OCI-LY7 (cell line): ENCODE data around the gene GIPC3. TPM values are rescaled to one million over a fixed set of nuclear protein-coding genes. Genes with fewer than 3 reads are reported as not detected.
A peak's percentile ranks its signal among the peaks of the same experiment; 100 is the strongest.

ENCODE experiments used
- BruUV-seq: library from RNA; stranded (reverse); fragments of 400-500 nt; replicated peaks from 2 replicates; lab custom pipeline; 2021; lab: Mats Ljungman, UMichigan
- CTCF ChIA-PET: fragments of 300-600 bp; sonication (Branson Sonifier 250); formaldehyde crosslinking; loops from one replicate; lab custom pipeline; 2022; ENCODE audit warnings: antibody characterized with exemption; ENCODE audit not compliant: unreplicated experiment; lab: Charles Lee
- POLR2A ChIA-PET: fragments of 300-600 bp; sonication (Branson Sonifier 250); formaldehyde crosslinking; loops from one replicate; lab custom pipeline; 2022; ENCODE audit warnings: antibody characterized with exemption; lab: Charles Lee
- DNase-seq: peaks from one replicate; pipeline ENCODE4 v3.0.0-alpha.2; 2015; ENCODE audit warnings: low spot score
- H2AFZ ChIP-seq: fragments of 200-600 bp; sonication (generic), shearing (Covaris generic); 2 replicates; pipeline ENCODE4 v1.6.1; 2014; ENCODE audit warnings: mild to moderate bottlenecking, antibody characterized with exemption, low read length, moderate library complexity
- H3K27ac ChIP-seq: fragments of 200-600 bp; sonication (generic); 2 replicates; pipeline ENCODE4 v1.5.1; 2014; ENCODE audit warnings: mixed run types, low read depth, mild to moderate bottlenecking, moderate library complexity, low read length, inconsistent platforms; ENCODE audit not compliant: poor library complexity, severe bottlenecking
- H3K36me3 ChIP-seq: fragments of 200-600 bp; sonication (generic); 2 replicates; pipeline ENCODE4 v1.6.1; 2014; ENCODE audit warnings: mild to moderate bottlenecking, antibody characterized with exemption, low read length, moderate library complexity, mixed read lengths; ENCODE audit not compliant: insufficient read depth
- H3K4me1 ChIP-seq: fragments of 200-600 bp; sonication (generic); 2 replicates; pipeline ENCODE4 v1.5.1; 2014; ENCODE audit warnings: mild to moderate bottlenecking, low read length; ENCODE audit not compliant: insufficient read depth, poor library complexity, severe bottlenecking
- H3K4me2 ChIP-seq: fragments of 200-600 bp; sonication (generic); 2 replicates; pipeline ENCODE4 v1.6.1; 2014; ENCODE audit warnings: mild to moderate bottlenecking, low read length
- H3K4me3 ChIP-seq: fragments of 200-600 bp; sonication (generic); 2 replicates; pipeline ENCODE4 v1.5.1; 2014; ENCODE audit warnings: mild to moderate bottlenecking, low read depth, low read length; ENCODE audit not compliant: poor library complexity, severe bottlenecking
- H3K79me2 ChIP-seq: fragments of 200-600 bp; sonication (generic); 2 replicates; pipeline ENCODE4 v1.6.1; 2016; ENCODE audit warnings: low read depth, mild to moderate bottlenecking, low read length, moderate library complexity, mixed read lengths; ENCODE audit not compliant: insufficient read depth
- H3K9me2 ChIP-seq: fragments of 200-600 bp; sonication (generic); 2 replicates; pipeline ENCODE4 v1.6.1; 2016; ENCODE audit warnings: mild to moderate bottlenecking, low read length, mixed read lengths; ENCODE audit not compliant: insufficient read depth
- H3K9me3 ChIP-seq: fragments of 200-600 bp; sonication (generic); 2 replicates; pipeline ENCODE4 v1.6.1; 2014; ENCODE audit warnings: mild to moderate bottlenecking, mixed run types, low read length, mixed read lengths
- H4K20me1 ChIP-seq: fragments of 200-600 bp; sonication (generic); 2 replicates; pipeline ENCODE4 v1.6.1; 2014; ENCODE audit warnings: mild to moderate bottlenecking, antibody characterized with exemption, low read length, moderate library complexity, mixed read lengths; ENCODE audit not compliant: insufficient read depth
- CTCF ChIP-seq: fragments of 200-600 bp; sonication (generic); conservative IDR thresholded peaks from 2 replicates; pipeline ENCODE4 v1.5.1; 2014; ENCODE audit warnings: mild to moderate bottlenecking, antibody characterized with exemption, low read length, moderate library complexity, mixed read lengths
- EZH2phosphoT487 ChIP-seq: fragments of 200-600 bp; sonication (generic); IDR thresholded peaks from 2 replicates; pipeline ENCODE4 v1.6.1; 2018; ENCODE audit warnings: low read depth, borderline replicate concordance, mild to moderate bottlenecking, mixed run types, antibody characterized with exemption, low read length, moderate library complexity, mixed read lengths
- intact Hi-C: fragments of 100-400 bp; cut with micrococcal nuclease; formaldehyde crosslinking; loops from one replicate; pipeline ENCODE4 v1.10.0; 2022; ENCODE audit not compliant: unreplicated experiment
- total RNA-seq, 2 experiments: library from RNA; depleted of rRNA in 1 of 2; stranded (reverse); fragments of >200 nt in 1 of 2; shearing (Covaris generic) in 1 of 2; gene quantifications; 2 replicates each; pipeline ENCODE4 v1.2.3, GENCODE V29; 2014 to 2022

GIPC3 gene
- total RNA-seq, 2 experiments from 2014 or later, result not detected

- intact Hi-C loops, result no loop called here
- no peak overlapping the region for H3K4me2 ChIP-seq
- CTCF ChIA-PET, result interaction anchor here (0.6 kb wide), 2 partner anchors 31 to 78 kb away, joined by 3 to 4 read pairs; no protein-coding TSS in a partner anchor
These were observed 36.9 kb downstream of the GIPC3 start for GRCh38 chr19:3622224-3622623.

GRCh38 chr19:3623716-3624115 lies 38.4 kb downstream of the GIPC3 start:
- peaks cover 18% of the 10 kb centered on the region for H3K4me1 ChIP-seq
- no TSS peak for BruUV-seq
- H3K9me3 ChIP-seq, result no peaks in the 10 kb centered on the region
- no peak overlapping the region for H3K4me3 ChIP-seq
- no peak overlapping the region for H2AFZ ChIP-seq
- intact Hi-C loops, result no loop called here
- no peaks in the 10 kb centered on the region for H3K9me2 ChIP-seq
- H4K20me1 ChIP-seq, result 0 out of 2 replicates have a peak, but pooled peaks cover 11% of the 10 kb centered on the region
- CTCF ChIA-PET, result no interaction called here
- peaks cover 21% of the 10 kb centered on the region for H3K79me2 ChIP-seq
- no peak overlapping the region for H3K27ac ChIP-seq
- H3K4me2 ChIP-seq, result no peak overlapping the region
- TF ChIP-seq EZH2phosphoT487 (no peak), CTCF (no peak)
- POLR2A ChIA-PET, result no interaction called here
- H3K36me3 ChIP-seq, result peaks cover 29% of the 10 kb centered on the region
- DNase-seq, result no peak

More at GRCh38 chr19:3622224-3622623, 36.9 kb downstream of the GIPC3 start:
- Histone ChIP-seq H4K20me1 (0 out of 2 replicates have a peak, but pooled peaks cover 11% of the 10 kb centered on the region), H3K27ac (no peak overlapping the region), H3K36me3 (peaks cover 40% of the 10 kb centered on the region), H3K9me3 (no peaks in the 10 kb centered on the region), H3K4me1 (peaks cover 15% of the 10 kb centered on the region), H3K9me2 (no peaks in the 10 kb centered on the region), H3K79me2 (peaks cover 21% of the 10 kb centered on the region), H2AFZ (no peak overlapping the region), H3K4me3 (no peak overlapping the region)
- no peak for DNase-seq
- TF ChIP-seq CTCF (no peak), EZH2phosphoT487 (no peak)
- POLR2A ChIA-PET, result interaction anchor here (0.7 kb wide), 1 partner anchor 141 kb away, joined by 3 read pairs; no protein-coding TSS in a partner anchor
- no TSS peak for BruUV-seq

- CTCF ChIA-PET, result no interaction called here
- Histone ChIP-seq H2AFZ (peak overlapping the region; percentile 63; the same call in 1 of the 2 replicates), H3K27ac (peak overlapping the region; percentile 56), H4K20me1 (0 out of 2 replicates have a peak, but pooled peaks cover 11% of the 10 kb centered on the region), H3K9me3 (no peaks in the 10 kb centered on the region), H3K4me2 (peak overlapping the region; percentile 88), H3K9me2 (no peaks in the 10 kb centered on the region), H3K4me1 (peaks cover 18% of the 10 kb centered on the region), H3K36me3 (peaks cover 17% of the 10 kb centered on the region), H3K4me3 (peak overlapping the region; percentile 100), H3K79me2 (peaks cover 21% of the 10 kb centered on the region)
- no peak for DNase-seq
- BruUV-seq, result no TSS peak
- POLR2A ChIA-PET, result no interaction called here
- intact Hi-C loops, result loop anchor here (2.0 to 5.0 kb wide), 2 partner anchors 121 to 136 kb away; partner anchors contain the start of genes APBA3 and MRPL54
- TF ChIP-seq EZH2phosphoT487 (no peak), CTCF (no peak)
These were observed 40.8 kb downstream of the GIPC3 start for GRCh38 chr19:3625996-3626472.
